ENCODE data around the gene ACRV1. TPM values are rescaled to one million over a fixed set of nuclear protein-coding genes. Genes with fewer than 3 reads are reported as not detected.

The ACRV1 gene
- total RNA-seq, 1 donor from 2014 or later = 0.47 TPM

DNA sequence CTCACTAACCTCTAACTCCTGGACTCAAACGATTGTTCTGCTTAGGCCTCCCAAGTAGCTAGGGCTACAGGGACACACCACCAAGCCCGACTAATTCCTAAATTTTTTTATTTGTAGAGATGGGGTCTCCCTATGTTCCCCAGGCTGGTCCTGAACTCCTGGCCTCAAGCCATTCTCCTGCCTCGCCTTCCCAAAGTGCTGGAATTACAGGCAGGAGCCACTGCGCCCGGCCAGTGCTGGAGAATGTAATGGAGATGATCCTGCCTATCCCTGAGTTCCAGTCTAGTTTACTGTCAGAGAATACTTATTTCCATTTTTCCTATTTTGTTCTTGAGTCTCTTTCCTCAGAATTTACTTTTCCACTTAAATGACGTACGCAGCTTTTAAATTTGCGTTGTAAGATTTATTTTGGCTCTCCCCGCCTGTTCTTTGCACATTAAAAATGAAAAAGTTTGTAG lies 55.9 kb downstream of the ACRV1 start, which contains the start of gene CHEK1:
TSS of gene CHEK1 (plus strand) at position 408 of the 458 bp plus-strand sequence. CDS start 1,606 bp downstream, outside the sequence.
- peaks cover 23% of the 10 kb centered on the region for H3K4me1 ChIP-seq
- peak within 1 kb of the TSS; percentile 95 for H3K4me2 ChIP-seq
- H2AFZ ChIP-seq (replicated peaks) = peak within 1 kb of the TSS; percentile 95
- Mint-ChIP-seq H3K36me3 (peaks cover 10% of the 10 kb centered on the region), H3K4me3 (peak within 1 kb of the TSS; percentile 95), H3K27me3 (ENCODE audit: insufficient read depth, low read depth) (peaks cover 3% of the 10 kb centered on the region), H3K9me3 (no peaks in the 10 kb centered on the region), H3K4me1 (peaks cover 16% of the 10 kb centered on the region), H3K27ac (peak within 1 kb of the TSS; percentile 85)
- H3K79me2 ChIP-seq (ENCODE audit: low read depth) = peaks cover 43% of the 10 kb centered on the region
- peaks cover 32% of the 10 kb centered on the region for H3F3A ChIP-seq (ENCODE audit: low read depth)
- H3K4me3 ChIP-seq = peak within 1 kb of the TSS; percentile 89
- H3K27ac ChIP-seq = peak within 1 kb of the TSS; percentile 95
- H3K36me3 ChIP-seq = peaks cover 13% of the 10 kb centered on the region
- no peaks in the 10 kb centered on the region for H3K9me3 ChIP-seq (ENCODE audit: low read depth)
- TF ChIP-seq EZH2 (IDR thresholded peaks at IDR 0.05) = no peak
- TF ChIP-seq, protein P1, sequence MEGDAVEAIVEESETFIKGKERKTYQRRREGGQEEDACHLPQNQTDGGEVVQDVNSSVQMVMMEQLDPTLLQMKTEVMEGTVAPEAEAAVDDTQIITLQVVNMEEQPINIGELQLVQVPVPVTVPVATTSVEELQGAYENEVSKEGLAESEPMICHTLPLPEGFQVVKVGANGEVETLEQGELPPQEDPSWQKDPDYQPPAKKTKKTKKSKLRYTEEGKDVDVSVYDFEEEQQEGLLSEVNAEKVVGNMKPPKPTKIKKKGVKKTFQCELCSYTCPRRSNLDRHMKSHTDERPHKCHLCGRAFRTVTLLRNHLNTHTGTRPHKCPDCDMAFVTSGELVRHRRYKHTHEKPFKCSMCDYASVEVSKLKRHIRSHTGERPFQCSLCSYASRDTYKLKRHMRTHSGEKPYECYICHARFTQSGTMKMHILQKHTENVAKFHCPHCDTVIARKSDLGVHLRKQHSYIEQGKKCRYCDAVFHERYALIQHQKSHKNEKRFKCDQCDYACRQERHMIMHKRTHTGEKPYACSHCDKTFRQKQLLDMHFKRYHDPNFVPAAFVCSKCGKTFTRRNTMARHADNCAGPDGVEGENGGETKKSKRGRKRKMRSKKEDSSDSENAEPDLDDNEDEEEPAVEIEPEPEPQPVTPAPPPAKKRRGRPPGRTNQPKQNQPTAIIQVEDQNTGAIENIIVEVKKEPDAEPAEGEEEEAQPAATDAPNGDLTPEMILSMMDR (IDR thresholded peaks at IDR 0.05) = no peak
- TF ChIP-seq EZH2phosphoT487 (IDR thresholded peaks at IDR 0.05) = no peak
- H3K27me3 ChIP-seq = no peaks in the 10 kb centered on the region
- H4K20me1 ChIP-seq (ENCODE audit: low read depth) = no peaks in the 10 kb centered on the region
- DNase-seq (ENCODE audit: low spot score) = no peak
- peak within 1 kb of the TSS; percentile 85 for H3K9ac ChIP-seq

DNA sequence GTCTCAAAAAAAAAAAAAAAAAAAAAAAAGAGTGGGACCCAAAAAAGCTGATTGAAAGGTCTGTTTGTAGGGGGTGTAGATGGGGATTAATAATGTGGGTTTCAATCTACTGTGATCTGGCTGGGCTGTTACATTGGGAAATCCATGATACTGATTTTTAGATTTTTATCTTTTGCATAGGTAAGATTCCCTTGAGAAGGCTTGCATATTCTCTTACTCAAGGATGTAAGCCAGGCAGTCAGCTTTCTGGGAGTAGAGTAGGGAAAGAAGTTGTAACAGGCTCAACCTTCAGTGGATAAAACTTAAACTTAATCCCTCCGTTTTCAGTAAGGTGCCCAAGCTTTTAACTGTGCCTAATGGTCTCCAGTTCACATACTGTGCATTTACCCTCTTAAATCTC lies 57.6 kb downstream of the ACRV1 start:
- H3K36me3 Mint-ChIP-seq = peaks cover 10% of the 10 kb centered on the region

DNA sequence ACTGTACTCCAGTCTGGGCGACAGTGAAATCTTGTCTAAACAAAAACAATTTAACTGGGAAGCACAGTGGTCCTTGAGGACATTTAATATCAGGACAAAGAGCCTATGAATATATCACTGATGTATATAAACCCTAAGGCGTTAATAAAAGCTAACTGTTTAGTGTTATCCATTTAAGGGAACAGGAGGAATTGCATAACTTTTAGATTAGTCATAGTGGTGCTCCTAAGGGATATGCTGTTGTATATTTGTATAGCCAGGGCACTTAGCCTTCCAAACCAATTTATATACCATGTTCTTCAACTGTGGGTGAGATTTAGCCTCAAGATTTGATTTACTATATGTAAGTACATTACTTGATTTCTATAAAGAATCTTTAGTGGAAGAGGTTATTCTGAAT lies 58.7 kb downstream of the ACRV1 start:
- no peaks in the 10 kb centered on the region for H3K9me3 ChIP-seq (ENCODE audit: low read depth)
- TF ChIP-seq, protein P1 (IDR thresholded peaks at IDR 0.05) = no peak
- Mint-ChIP-seq H3K9me3 (no peaks in the 10 kb centered on the region), H3K4me3 (no peak overlapping the region), H3K4me1 (peaks cover 7% of the 10 kb centered on the region), H3K27me3 (ENCODE audit: insufficient read depth, low read depth) (peaks cover 3% of the 10 kb centered on the region), H3K27ac (no peak overlapping the region), H3K36me3 (peaks cover 10% of the 10 kb centered on the region)
- no peak overlapping the region for H3K4me2 ChIP-seq
- H3K4me3 ChIP-seq = no peak overlapping the region
- H3K9ac ChIP-seq = no peak overlapping the region
- H3F3A ChIP-seq (ENCODE audit: low read depth) = peaks cover 32% of the 10 kb centered on the region
- peaks cover 6% of the 10 kb centered on the region for H3K36me3 ChIP-seq
- no peaks in the 10 kb centered on the region for H3K27me3 ChIP-seq
- peaks cover 8% of the 10 kb centered on the region for H3K4me1 ChIP-seq
- DNase-seq (ENCODE audit: low spot score) = no peak
- no peaks in the 10 kb centered on the region for H4K20me1 ChIP-seq (ENCODE audit: low read depth)
- no peak overlapping the region for H3K27ac ChIP-seq
- H2AFZ ChIP-seq (replicated peaks) = no peak overlapping the region
- peaks cover 15% of the 10 kb centered on the region for H3K79me2 ChIP-seq (ENCODE audit: low read depth)

More for the DNA sequence above, 57.6 kb downstream of the ACRV1 start:
- H3K4me3 Mint-ChIP-seq = no peak overlapping the region
- no peak overlapping the region for H2AFZ ChIP-seq (replicated peaks)
- H3K9me3 ChIP-seq (ENCODE audit: low read depth) = no peaks in the 10 kb centered on the region
- H3K27me3 ChIP-seq = no peaks in the 10 kb centered on the region
- DNase-seq (ENCODE audit: low spot score) = no peak
- no peak overlapping the region for H3K4me3 ChIP-seq
- H3K4me1 Mint-ChIP-seq = peaks cover 16% of the 10 kb centered on the region
- TF ChIP-seq EZH2 (IDR thresholded peaks at IDR 0.05) (no peak), EZH2phosphoT487 (IDR thresholded peaks at IDR 0.05) (no peak)
- TF ChIP-seq, protein P1 (IDR thresholded peaks at IDR 0.05) = no peak
- no peaks in the 10 kb centered on the region for H3K9me3 Mint-ChIP-seq
- no peak overlapping the region for H3K27ac Mint-ChIP-seq
- H4K20me1 ChIP-seq (ENCODE audit: low read depth) = no peaks in the 10 kb centered on the region
- H3K27ac ChIP-seq = no peak overlapping the region
- H3K79me2 ChIP-seq (ENCODE audit: low read depth) = peaks cover 26% of the 10 kb centered on the region
- peaks cover 3% of the 10 kb centered on the region for H3K27me3 Mint-ChIP-seq (ENCODE audit: insufficient read depth, low read depth)
- no peak overlapping the region for H3K4me2 ChIP-seq
- H3K4me1 ChIP-seq = peaks cover 19% of the 10 kb centered on the region
- H3K9ac ChIP-seq = no peak overlapping the region
- peaks cover 8% of the 10 kb centered on the region for H3K36me3 ChIP-seq
- H3F3A ChIP-seq (ENCODE audit: low read depth) = peaks cover 32% of the 10 kb centered on the region

Small RNA genes within 50 kb of the gene (small RNA-seq; reads per million reads assigned to genes)
- gene RNU2-35P = not detected

Other genes starting within 250 kb of the ACRV1 start
- gene FEZ1, start 184.6 kb downstream of the ACRV1 start, total RNA-seq (ENCODE audit: low replicate concordance) = 187 and 197 TPM in 2 replicates
- 99.8 and 103 TPM in 2 replicates for gene EI24, start 111.4 kb downstream of the ACRV1 start, total RNA-seq (ENCODE audit: low replicate concordance)
- 111 and 157 TPM in 2 replicates for gene STT3A, start 88.0 kb downstream of the ACRV1 start, total RNA-seq (ENCODE audit: low replicate concordance)
- gene CHEK1, start 55.7 kb downstream of the ACRV1 start, total RNA-seq (ENCODE audit: low replicate concordance) = 104 and 161 TPM in 2 replicates
- gene PATE1, start 65.4 kb upstream of the ACRV1 start, total RNA-seq (ENCODE audit: low replicate concordance) = not detected in 2 replicates
- gene PATE2, start 98.0 kb upstream of the ACRV1 start, total RNA-seq (ENCODE audit: low replicate concordance) = 0.24 TPM in 1 of 2 replicates, not detected in the other
- not detected in 2 replicates for gene PATE3, start 107.3 kb upstream of the ACRV1 start, total RNA-seq (ENCODE audit: low replicate concordance)
- gene PATE4, start 152.5 kb upstream of the ACRV1 start, total RNA-seq (ENCODE audit: low replicate concordance) = not detected in 2 replicates
- gene HYLS1, start 206.8 kb upstream of the ACRV1 start, total RNA-seq (ENCODE audit: low replicate concordance) = 7.7 and 8.9 TPM in 2 replicates
- gene PUS3, start 222.4 kb upstream of the ACRV1 start, total RNA-seq (ENCODE audit: low replicate concordance) = 13.3 and 22.1 TPM in 2 replicates
- gene DDX25, start 223.7 kb upstream of the ACRV1 start, total RNA-seq (ENCODE audit: low replicate concordance) = 8.9 and 12.4 TPM in 2 replicates

All from neural progenitor cell (in vitro differentiated cells).